Stimulated activated CD8-positive, alpha-beta memory T cell treated with anti-CD3 and anti-CD28 coated beads, Interleukin-7, amount 100 ng/mL, for 24 hours (primary cell): ENCODE data around the gene CDC27.
"Not testable (repeated sequence)": the region's sequence is repeated elsewhere in the genome, so short reads cannot be mapped to it uniquely, and the experiment has no call there.

Experiments used
- DNase-seq: peaks from one replicate; pipeline ENCODE4 v3.0.0-alpha.2; 2020; ENCODE audit warnings: low read depth

Gene CDC27

DNA sequence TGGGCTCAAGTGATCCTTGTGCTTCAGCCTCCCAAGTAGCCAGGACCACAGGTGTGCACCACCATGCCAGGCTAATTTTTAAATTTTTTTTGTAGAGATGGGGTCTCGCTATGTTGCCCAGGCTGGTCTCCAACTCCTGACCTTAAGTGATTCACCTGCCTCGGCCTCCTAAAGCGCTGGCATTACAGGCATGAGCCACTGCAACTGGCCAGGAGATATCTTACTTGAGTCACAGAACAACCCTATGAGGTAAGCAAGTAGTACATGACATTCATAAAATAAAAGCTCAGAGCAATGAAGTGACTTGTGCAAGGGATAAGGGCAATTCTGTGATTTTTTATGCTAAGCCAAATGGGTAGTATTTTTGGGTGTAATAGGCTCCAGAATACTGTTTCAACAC is 57.3 kb downstream of the CDC27 start:
- DNase-seq: no peak

DNA sequence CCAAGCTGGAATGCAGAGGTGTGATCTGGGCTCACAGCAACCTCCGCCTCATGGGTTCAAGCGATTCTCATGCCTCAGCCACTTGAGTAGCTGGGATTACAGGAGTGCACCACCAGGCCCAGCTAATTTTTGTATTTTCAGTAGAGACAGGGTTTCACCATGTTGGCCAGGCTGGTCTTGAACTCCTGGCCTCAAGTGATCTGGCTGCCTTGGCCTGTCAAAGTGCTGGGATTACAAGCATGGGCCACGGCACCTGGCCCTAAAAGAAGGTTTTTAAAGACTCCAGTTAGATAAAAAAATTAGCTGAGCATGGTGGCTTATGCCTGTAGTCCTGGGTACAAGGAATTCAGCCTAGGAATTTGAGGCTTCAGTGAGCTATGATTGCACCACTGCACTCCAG is 62.3 kb downstream of the CDC27 start:
- DNase-seq: not testable (repeated sequence)

DNA sequence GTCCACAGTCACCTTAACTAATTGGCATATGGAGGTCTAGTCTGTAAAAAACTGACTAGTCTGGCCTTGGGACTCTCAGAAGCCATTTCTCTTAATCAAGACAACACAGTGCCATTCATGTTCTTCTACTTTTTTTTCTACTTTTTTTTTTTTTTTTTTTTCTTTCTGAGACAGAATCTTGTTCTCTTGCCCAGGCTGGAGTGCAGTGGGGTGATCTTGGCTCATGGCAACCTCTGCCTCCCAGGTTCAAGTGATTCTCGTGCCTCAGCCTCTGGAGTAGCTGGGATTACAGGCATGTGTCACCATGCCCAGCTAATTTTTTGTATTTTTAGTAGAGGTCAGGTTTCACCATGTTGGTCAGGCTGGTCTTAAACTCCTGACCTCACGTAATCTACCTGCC is 65.8 kb downstream of the CDC27 start:
- not testable (repeated sequence) for DNase-seq

DNA sequence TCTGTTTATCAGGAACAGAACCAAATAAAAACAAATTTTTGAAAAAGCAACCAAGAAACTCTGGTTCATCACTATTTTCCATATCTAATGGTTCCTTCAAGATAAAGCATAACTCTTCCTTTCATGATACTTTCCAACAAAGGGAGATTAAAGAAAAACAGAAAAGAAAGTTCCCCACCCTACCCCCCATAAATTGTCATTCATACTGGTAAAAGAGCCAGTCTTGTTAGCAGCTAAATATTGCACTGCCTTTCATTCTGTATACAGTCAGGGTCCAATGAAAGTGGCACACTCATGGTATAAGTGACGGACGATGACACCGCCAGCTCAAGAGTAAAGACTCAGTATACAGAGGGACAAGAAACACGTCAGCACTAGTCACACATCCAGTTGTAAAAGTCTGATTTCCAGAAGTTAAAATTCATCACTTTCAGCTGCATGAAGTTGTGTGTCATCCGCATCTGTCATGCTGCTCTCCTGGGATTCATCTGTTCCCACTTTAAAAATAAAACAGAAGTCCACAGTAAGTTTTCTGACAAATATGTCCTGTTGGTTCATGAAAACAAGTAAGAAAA is 68.5 kb downstream of the CDC27 start:
- no peak for DNase-seq

DNA sequence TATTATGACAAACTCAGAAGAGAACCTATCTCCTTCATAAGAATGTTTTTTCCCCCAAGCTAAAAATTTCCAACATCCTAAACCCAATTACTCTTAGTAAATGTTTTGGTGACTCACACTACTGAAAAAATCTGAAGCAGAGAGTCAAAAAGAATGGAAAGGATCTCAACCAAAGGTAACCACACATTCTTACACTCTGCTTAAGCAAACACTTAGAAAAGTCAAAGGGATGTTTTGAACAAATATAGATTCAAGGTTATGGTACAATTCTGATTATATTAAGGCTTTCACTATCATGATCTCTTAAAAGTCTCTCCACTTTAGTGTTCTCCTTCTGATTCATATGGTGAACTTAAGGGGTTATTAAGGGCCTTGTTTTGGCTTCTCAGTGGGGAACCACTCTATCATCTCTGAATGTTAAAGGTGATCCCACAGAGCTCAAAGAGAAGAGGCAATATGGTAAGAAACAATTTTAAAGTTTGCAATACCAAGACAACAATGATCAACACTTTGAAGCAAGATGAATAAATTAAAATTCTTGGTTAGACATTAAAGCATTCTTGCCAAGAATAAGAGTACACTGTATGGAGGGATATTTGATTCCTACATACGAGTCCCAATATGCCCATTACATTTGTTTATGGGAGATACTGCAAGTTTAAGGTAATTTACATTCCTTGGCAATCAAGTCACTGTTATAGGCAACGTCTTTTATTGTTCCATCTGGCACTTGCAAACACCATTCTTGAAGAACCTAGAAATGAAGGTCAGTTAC is 69.2 kb downstream of the CDC27 start:
- no peak for DNase-seq

DNA sequence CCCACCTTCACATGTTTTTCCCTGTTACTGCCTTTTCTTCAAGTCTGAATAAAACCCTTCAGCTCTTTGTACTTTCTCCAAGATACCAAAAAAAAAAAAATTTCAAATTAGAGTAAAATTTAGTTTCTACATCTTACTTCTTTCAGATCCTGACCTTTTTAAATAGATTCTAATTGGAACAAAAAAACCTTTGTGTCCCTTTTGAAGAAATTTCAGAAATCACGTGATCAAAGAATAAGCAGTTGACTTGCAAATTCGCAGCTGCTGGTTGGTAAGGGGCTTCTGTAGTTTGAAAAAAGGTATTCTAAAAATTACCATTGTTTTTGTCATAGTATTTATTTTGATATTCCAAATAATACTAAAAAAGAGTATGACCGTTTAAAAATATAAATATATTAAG is 71.7 kb downstream of the CDC27 start:
- no peak for DNase-seq

DNA sequence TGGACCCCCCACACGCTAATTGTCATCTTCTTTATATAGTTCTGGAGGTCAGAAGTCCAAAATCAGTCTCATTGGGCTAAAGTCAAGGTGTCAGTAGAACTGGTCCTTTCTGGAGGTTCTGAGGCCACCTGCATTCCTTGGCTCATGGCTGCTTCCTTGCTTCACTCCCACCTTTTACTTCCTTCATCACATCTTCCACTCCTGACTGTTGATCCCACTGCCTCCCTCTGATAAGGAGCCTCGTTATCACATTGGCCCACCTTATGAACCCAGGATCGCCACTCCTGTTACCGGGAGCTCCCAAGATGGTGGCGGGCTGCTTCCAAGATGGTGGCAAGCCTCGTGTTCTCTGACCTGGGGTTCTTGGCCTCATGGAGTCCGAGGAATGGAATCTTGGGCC is 83.0 kb downstream of the CDC27 start:
- DNase-seq: no peak

DNA sequence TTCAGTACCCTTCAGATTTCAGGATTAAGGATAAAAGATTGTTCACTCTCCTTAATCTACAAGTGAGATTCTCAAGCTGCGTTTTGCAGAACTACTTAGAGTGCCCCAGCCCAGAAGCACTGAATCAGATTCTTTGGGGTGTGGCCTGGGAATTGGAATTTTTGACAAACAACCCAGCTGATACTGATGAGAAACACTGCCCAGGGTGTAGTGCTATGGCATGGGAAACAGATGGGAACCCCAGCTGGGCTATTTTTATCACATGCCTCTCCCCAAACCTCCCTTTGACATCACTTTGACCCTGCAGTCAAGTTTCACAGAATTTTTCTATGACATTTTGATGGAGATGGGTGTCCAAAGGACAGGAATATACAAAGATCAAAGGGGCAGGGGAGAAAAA is 83.8 kb downstream of the CDC27 start:
- DNase-seq: not testable (repeated sequence)

DNA sequence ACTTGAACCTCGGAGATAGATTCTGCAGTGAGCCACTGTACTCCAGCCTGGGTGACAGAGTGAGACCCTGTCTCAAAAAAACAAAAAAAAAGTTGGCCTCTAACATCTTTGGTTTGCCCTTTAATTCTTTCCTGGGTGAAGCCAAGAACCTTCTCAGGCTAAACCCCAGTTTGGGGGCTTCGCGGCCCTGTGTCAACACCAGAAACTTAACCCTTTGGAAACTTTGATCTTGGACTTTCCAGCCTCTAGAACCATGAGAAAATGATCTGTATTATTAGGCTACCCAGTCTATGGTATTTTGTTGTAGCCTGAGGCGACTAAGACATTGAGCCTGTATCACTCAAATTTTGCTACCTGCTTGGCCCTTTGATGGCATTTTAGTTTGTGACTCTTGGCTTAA is 86.2 kb downstream of the CDC27 start:
- no peak for DNase-seq

DNA sequence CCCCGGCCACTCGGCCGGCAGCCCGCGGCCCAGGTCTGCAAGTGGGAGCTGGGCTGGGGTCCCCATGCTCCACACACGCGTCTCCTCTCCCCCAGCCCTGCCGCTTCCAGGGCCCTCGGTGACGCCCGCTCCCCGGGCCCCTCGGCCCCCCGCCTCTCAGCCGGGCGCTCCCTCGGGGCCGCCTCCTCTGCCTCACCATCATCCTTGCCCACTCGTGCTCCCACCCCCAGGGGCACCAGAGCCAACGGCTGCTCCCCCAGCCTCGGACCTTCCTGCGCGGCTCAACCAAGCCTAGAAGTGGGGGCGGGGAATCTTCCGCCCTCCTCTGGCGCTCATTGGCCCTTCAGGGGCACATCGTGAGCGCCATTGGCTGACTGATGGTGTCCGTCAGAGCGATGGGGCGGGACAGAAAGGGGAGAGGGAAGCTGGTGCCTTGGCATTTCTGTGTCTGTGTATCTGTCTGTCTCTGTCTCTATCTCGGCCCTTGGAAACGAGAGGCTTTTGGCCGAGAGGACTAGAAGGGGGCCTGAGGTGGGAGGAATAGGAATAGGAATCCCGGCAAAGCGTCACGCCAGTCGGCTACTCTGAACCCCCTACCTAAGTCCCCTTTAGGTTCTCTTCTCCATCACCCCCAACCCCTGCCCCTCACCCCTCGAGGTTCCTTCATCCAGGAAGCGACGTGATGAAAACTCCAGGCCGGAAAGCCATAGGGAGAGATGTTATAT is 88.9 kb downstream of the CDC27 start:
- DNase-seq: peak; percentile 83

DNA sequence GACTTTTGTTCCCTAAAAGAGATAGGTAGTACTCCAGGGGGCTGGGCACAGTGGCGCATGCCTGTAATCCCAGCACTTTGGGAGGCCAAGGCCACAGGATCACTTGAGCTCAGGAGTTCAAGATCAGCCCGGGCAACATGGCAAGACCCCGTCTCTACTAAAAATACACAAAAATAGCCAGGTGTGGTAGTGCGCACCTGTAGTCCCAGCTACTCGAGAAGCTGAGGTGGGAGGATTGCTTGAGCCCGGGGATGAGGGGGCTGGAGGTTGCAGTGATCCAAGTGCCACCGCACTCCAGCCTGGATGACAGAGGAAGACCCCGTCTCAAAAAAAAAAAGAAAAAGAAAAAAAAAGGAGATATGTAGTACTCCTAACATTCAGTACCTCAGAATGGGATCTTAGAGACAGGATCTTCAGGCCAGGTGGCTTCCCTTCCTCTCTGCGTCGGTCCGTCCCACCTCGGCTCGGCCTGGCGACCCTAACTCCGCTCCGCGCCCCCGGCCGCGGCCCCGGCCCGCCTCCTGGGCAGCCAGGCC is 89.6 kb downstream of the CDC27 start:
- DNase-seq: no peak

DNA sequence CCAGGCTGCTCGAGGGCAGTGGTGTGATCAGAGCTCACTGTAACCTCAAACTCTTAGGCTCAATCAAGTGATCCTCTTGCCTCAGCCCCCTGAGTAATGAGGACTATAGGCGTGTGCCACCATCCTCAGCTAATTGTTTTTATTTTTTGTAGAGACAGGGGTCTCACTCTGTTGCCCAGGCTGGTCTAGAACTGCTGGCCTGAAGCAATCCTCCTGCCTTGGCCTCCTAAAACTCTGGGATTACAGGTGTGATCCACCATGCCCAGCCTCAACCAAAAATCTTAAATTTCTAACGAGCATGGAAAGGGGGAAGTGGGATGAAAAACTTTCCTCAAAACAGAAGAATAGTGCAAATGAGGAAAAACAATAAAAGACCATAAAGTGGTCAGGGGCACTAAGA is 92.8 kb downstream of the CDC27 start:
- DNase-seq: no peak

DNA sequence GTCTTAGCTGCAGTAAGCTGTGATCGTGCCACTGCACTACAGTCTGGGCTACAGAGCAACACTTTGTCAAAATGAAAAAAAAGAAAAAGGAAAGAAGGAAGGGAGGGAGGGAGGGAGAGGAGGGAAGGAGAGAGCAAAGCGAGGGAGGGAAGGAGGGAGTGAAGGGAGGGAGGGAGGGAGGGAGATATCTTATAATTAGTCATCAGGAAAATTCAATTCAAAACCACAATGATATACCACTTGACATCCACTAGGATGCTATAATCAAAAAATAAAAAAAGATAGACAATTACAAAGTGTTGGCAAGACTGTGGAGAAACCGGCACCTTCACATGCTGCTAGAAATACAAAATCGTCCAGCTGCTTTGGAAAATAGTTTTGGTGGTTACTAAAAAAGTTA is 93.8 kb downstream of the CDC27 start:
- no peak for DNase-seq

DNA sequence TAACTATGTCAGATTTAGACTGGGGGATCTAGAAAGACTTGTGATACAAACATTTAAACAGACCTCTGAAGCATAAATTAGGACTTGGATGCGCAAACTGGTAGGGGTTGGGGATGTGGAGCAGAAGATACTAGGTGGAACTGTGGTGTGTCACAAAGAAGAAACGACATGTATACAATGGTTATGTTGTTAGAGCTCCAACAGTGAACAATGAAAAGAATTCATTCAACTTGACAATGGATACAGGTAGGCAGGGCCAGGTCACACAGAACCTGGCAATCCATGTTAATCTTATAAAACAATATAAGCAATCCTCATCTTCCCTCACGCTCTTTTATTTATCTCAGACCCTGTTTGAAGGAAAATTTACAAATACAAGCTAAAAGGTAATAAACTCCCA is 102.0 kb downstream of the CDC27 start:
- no peak for DNase-seq

DNA sequence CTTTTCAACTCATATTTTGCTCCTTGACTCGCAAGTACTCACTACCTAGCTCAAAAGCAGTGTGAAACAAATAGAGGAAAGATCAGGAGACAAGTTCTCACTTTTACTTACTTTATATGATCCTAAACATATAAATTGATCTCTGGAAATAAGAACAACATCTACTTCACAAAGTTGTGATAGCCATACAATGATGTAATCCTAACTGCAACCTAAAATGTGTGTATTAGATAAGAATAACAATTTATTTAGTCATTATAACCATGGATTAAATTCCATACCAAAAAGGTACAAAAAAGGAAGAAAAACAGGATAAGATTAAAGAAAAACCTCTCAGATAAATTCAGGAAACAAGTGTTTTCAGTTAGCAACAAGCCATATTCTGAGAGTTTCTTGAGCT is 103.4 kb downstream of the CDC27 start:
- DNase-seq: no peak

DNA sequence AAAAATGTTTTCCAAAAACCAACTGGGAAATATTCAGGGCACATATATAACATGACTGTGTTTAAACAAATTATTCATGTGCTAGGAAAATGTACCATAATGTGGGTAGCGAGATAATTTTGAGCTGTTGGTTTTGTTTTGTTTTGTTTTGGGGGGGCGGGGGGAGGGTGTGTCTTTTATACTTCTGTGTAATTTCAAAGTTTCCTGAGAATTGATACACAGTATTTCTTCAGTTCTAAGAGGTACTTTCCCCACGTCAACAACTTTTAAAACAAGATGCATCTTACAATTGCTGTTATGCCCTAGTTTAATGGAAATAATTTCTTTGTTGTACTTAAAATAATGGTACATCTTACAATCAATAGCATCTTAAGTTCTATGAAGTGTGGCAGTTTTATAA is 110.3 kb downstream of the CDC27 start:
- no peak for DNase-seq

DNA sequence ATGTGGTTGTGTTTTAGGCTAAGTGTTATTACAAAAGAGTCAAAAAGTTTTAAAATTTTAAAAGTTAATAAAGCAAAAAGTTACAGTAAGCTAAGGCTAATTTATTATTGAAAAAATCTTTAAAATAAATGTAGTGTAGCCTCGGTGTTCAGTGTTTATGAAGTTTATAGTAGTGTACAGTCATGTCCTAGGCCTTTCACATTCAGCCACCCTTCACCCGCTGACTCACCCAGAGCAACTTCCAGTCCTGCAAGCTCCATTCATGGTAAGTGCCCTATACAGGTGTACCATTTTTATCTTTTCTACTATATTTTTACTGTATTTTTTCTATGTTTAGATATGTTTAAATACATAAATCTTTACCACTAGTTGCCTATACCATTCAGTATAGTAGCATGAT is 111.5 kb downstream of the CDC27 start:
- DNase-seq: no peak

DNA sequence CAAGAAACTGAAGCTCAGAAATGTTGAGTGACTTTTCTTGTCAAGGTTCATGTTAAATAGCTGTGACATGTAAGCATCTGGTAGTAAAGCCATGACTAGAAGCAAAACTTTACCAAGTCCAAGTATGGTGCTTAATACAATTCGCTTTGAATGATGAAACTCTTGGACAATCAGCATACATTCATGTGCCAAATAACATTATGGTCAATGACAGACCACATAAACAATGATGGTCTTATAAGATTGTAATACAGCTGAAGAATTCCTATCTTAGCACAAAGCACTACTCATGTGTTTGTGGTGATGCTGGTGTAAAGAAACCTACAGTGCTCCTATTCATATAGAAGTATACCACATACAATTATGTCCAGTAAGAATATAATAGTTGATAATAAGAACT is 112.9 kb downstream of the CDC27 start:
- DNase-seq: no peak

DNA sequence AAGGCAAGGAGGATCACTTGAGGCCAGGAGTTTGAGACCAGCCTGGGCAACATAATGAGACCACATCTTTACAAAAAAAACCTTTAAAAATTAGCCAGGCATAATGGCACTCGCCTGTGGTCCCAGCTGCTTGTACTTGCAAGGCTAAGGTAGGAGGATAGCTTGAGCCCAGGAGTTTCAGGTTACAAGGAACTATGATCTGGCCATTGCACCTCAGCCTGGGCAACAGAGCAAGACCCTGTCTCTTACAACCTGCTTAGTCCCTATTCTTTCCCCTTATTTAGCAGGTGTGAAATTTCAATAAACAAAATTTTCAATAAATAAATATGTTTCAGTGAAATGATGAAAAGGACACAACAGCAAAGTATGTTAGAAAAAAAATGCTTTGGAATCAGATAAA is 114.7 kb downstream of the CDC27 start:
- DNase-seq: not testable (repeated sequence)

DNA sequence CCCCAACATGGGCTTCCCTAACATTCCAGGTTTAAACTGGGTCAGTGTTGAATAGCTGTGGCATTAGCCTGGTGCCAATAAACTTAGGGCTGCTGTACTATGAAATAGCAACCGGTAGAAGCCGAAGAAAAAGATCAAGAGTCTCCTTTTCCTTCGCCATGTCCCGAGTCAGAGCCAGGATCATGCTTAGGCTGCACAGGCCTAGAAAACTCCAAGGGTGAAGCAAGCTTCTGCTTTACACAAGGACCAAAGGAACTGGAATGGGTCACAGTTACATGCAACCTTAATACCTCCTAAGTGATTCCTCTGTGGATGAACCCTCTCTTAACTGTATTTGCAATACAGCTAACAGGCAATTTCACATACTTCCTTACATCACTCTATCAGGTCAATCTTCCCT is 115.5 kb downstream of the CDC27 start:
- DNase-seq: not testable (repeated sequence)

DNA sequence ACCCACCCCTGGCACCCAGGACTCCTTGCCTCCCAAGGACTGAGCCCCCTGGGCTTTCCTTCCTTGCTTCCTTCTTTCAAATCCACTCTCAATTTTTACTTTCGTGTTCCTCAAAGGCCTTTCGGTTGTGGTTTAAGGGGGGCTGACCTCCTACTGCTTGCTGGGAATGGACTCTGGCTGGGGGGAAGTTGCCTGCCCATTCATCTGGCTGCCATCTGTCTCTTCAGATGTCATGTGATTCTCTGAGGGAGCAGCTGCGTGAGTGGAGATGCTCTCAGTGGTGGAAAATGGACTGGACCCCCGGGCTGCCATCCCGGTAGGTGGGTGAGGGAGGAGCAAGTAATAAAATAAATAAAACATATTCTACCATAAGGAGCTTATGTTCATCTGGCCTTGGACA is 116.2 kb downstream of the CDC27 start:
- DNase-seq: no peak

DNA sequence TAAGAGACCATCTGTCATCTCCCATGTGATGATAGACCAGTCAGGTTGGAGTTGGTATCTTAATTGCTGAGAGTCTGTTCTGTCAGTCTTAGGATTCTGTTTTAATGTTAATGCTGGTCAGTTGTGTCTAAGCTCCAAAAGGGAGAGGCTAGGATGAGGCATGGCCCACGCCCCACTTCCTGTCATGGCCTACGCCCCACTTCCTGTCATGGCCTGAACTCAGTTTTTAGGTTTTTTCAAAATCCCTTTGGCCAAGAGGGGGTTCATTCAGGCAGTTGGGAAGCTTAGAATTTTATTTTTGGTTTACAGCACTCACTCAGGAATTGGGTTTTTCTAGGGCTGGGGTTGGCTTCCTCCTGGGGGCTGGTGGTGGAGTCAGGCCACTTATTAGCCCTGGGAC is 117.9 kb downstream of the CDC27 start:
- not testable (repeated sequence) for DNase-seq

DNA sequence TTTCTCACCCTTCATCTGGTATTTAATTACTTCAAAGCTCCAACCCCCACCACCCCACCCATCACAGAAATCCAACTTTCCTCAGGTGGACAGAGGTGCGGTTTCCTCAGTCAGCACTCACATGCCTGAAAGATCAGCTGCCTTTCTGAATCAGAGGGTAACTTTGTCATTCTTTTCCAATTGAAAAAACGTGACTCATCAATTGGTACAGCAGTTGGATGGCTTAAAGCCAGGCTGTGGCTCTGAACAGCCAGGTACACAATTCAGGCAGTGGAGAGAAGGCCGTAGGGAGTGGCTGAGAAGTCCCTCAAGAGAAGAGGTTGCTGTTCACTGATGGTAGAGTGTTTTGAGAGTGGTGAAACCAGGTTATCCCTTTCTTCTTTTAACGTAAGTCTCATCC is 118.8 kb downstream of the CDC27 start:
- DNase-seq: not testable (repeated sequence)
